ENCODE data around the gene ZMYM2.
A peak's percentile ranks its signal among the peaks of the same experiment; 100 is the strongest.

Gene ZMYM2

GRCh38 chr13:20105161-20105689, 146.7 kb downstream of the ZMYM2 start:
- H2AFZ ChIP-seq (ENCODE audit: low read length, unreplicated experiment) = no peak overlapping the region

GRCh38 chr13:20106742-20107141, 148.2 kb downstream of the ZMYM2 start:
- no peak overlapping the region for H3K27ac ChIP-seq (ENCODE audit: low read depth, low read length)
- peaks cover 17% of the 10 kb centered on the region for H3K27me3 ChIP-seq (ENCODE audit: insufficient read depth, low read length)

More at GRCh38 chr13:20105161-20105689, 146.7 kb downstream of the ZMYM2 start:
- Histone ChIP-seq H3K4me3 (ENCODE audit: low read depth, low read length) (no peak overlapping the region), H3K27ac (ENCODE audit: low read depth, low read length) (no peak overlapping the region), H3K27me3 (ENCODE audit: insufficient read depth, low read length) (peaks cover 24% of the 10 kb centered on the region), H3K4me1 (ENCODE audit: control insufficient read depth, insufficient read depth, low read length, unreplicated experiment) (no peaks in the 10 kb centered on the region), H3K79me2 (ENCODE audit: control insufficient read depth, insufficient read depth, low read length, unreplicated experiment) (no peaks in the 10 kb centered on the region), H3K36me3 (ENCODE audit: insufficient read depth, low read length) (no peaks in the 10 kb centered on the region)

GRCh38 chr13:20109037-20109436, 150.5 kb downstream of the ZMYM2 start:
- peaks cover 4% of the 10 kb centered on the region; the same call in 1 of the 2 replicates for H3K27me3 ChIP-seq (ENCODE audit: insufficient read depth, low read length)
- no peaks in the 10 kb centered on the region for H3K36me3 ChIP-seq (ENCODE audit: insufficient read depth, low read length)
- H3K4me3 ChIP-seq (ENCODE audit: low read depth, low read length) = no peak overlapping the region
- H3K27ac ChIP-seq (ENCODE audit: low read depth, low read length) = no peak overlapping the region
- H3K79me2 ChIP-seq (ENCODE audit: control insufficient read depth, insufficient read depth, low read length, unreplicated experiment) = no peaks in the 10 kb centered on the region
- H2AFZ ChIP-seq (ENCODE audit: low read length, unreplicated experiment) = no peak overlapping the region
- no peaks in the 10 kb centered on the region for H3K4me1 ChIP-seq (ENCODE audit: control insufficient read depth, insufficient read depth, low read length, unreplicated experiment)

More at GRCh38 chr13:20106742-20107141, 148.2 kb downstream of the ZMYM2 start:
- Histone ChIP-seq H3K36me3 (ENCODE audit: insufficient read depth, low read length) (no peaks in the 10 kb centered on the region), H2AFZ (ENCODE audit: low read length, unreplicated experiment) (no peak overlapping the region), H3K79me2 (ENCODE audit: control insufficient read depth, insufficient read depth, low read length, unreplicated experiment) (no peaks in the 10 kb centered on the region), H3K4me1 (ENCODE audit: control insufficient read depth, insufficient read depth, low read length, unreplicated experiment) (no peaks in the 10 kb centered on the region), H3K4me3 (ENCODE audit: low read depth, low read length) (no peak overlapping the region)

GRCh38 chr13:20114066-20114610, 155.6 kb downstream of the ZMYM2 start:
- Histone ChIP-seq H3K27me3 (ENCODE audit: insufficient read depth, low read length) (no peaks in the 10 kb centered on the region), H3K27ac (ENCODE audit: low read depth, low read length) (no peak overlapping the region), H3K4me1 (ENCODE audit: control insufficient read depth, insufficient read depth, low read length, unreplicated experiment) (peaks cover 5% of the 10 kb centered on the region), H3K36me3 (ENCODE audit: insufficient read depth, low read length) (no peaks in the 10 kb centered on the region), H3K4me3 (ENCODE audit: low read depth, low read length) (no peak overlapping the region), H2AFZ (ENCODE audit: low read length, unreplicated experiment) (no peak overlapping the region), H3K79me2 (ENCODE audit: control insufficient read depth, insufficient read depth, low read length, unreplicated experiment) (no peaks in the 10 kb centered on the region)

GRCh38 chr13:20116213-20116612, 157.7 kb downstream of the ZMYM2 start:
- H3K4me3 ChIP-seq (ENCODE audit: low read depth, low read length) = no peak overlapping the region
- no peak overlapping the region for H3K27ac ChIP-seq (ENCODE audit: low read depth, low read length)
- H3K27me3 ChIP-seq (ENCODE audit: insufficient read depth, low read length) = no peaks in the 10 kb centered on the region
- no peaks in the 10 kb centered on the region for H3K79me2 ChIP-seq (ENCODE audit: control insufficient read depth, insufficient read depth, low read length, unreplicated experiment)
- no peaks in the 10 kb centered on the region for H3K36me3 ChIP-seq (ENCODE audit: insufficient read depth, low read length)
- no peak overlapping the region for H2AFZ ChIP-seq (ENCODE audit: low read length, unreplicated experiment)
- peaks cover 5% of the 10 kb centered on the region for H3K4me1 ChIP-seq (ENCODE audit: control insufficient read depth, insufficient read depth, low read length, unreplicated experiment)

GRCh38 chr13:20118268-20119140, 160.0 kb downstream of the ZMYM2 start:
- Histone ChIP-seq H3K27me3 (ENCODE audit: insufficient read depth, low read length) (no peaks in the 10 kb centered on the region), H3K4me3 (ENCODE audit: low read depth, low read length) (peak overlapping the region; percentile 81), H3K36me3 (ENCODE audit: insufficient read depth, low read length) (no peaks in the 10 kb centered on the region), H3K79me2 (ENCODE audit: control insufficient read depth, insufficient read depth, low read length, unreplicated experiment) (no peaks in the 10 kb centered on the region), H2AFZ (ENCODE audit: low read length, unreplicated experiment) (peak overlapping the region; percentile 96), H3K4me1 (ENCODE audit: control insufficient read depth, insufficient read depth, low read length, unreplicated experiment) (peaks cover 5% of the 10 kb centered on the region), H3K27ac (ENCODE audit: low read depth, low read length) (peak overlapping the region; percentile 49; the same call in 1 of the 2 replicates)

- Histone ChIP-seq H3K36me3 (ENCODE audit: insufficient read depth, low read length) (no peaks in the 10 kb centered on the region), H3K79me2 (ENCODE audit: control insufficient read depth, insufficient read depth, low read length, unreplicated experiment) (no peaks in the 10 kb centered on the region), H3K4me1 (ENCODE audit: control insufficient read depth, insufficient read depth, low read length, unreplicated experiment) (peaks cover 13% of the 10 kb centered on the region), H3K4me3 (ENCODE audit: low read depth, low read length) (no peak overlapping the region), H3K27ac (ENCODE audit: low read depth, low read length) (no peak overlapping the region), H2AFZ (ENCODE audit: low read length, unreplicated experiment) (no peak overlapping the region), H3K27me3 (ENCODE audit: insufficient read depth, low read length) (no peaks in the 10 kb centered on the region)
Measured at GRCh38 chr13:20119960-20120359, 161.4 kb downstream of the ZMYM2 start.

GRCh38 chr13:20121159-20121525, 162.6 kb downstream of the ZMYM2 start:
- Histone ChIP-seq H3K36me3 (ENCODE audit: insufficient read depth, low read length) (no peaks in the 10 kb centered on the region), H3K4me3 (ENCODE audit: low read depth, low read length) (no peak overlapping the region), H2AFZ (ENCODE audit: low read length, unreplicated experiment) (no peak overlapping the region), H3K27me3 (ENCODE audit: insufficient read depth, low read length) (no peaks in the 10 kb centered on the region), H3K27ac (ENCODE audit: low read depth, low read length) (no peak overlapping the region), H3K79me2 (ENCODE audit: control insufficient read depth, insufficient read depth, low read length, unreplicated experiment) (no peaks in the 10 kb centered on the region), H3K4me1 (ENCODE audit: control insufficient read depth, insufficient read depth, low read length, unreplicated experiment) (peaks cover 22% of the 10 kb centered on the region)

GRCh38 chr13:20124303-20124702, 165.8 kb downstream of the ZMYM2 start:
- no peaks in the 10 kb centered on the region; the same call in none of the 2 replicates for H3K27me3 ChIP-seq (ENCODE audit: insufficient read depth, low read length)
- H3K79me2 ChIP-seq (ENCODE audit: control insufficient read depth, insufficient read depth, low read length, unreplicated experiment) = no peaks in the 10 kb centered on the region
- peak overlapping the region; percentile 41; the same call in 1 of the 2 replicates for H3K27ac ChIP-seq (ENCODE audit: low read depth, low read length)
- H2AFZ ChIP-seq (ENCODE audit: low read length, unreplicated experiment) = no peak overlapping the region
- peaks cover 22% of the 10 kb centered on the region for H3K4me1 ChIP-seq (ENCODE audit: control insufficient read depth, insufficient read depth, low read length, unreplicated experiment)
- H3K4me3 ChIP-seq (ENCODE audit: low read depth, low read length) = no peak overlapping the region
- H3K36me3 ChIP-seq (ENCODE audit: insufficient read depth, low read length) = no peaks in the 10 kb centered on the region

- peak overlapping the region; percentile 66 for H3K27ac ChIP-seq (ENCODE audit: low read depth, low read length)
- H3K79me2 ChIP-seq (ENCODE audit: control insufficient read depth, insufficient read depth, low read length, unreplicated experiment) = no peaks in the 10 kb centered on the region
- H3K4me1 ChIP-seq (ENCODE audit: control insufficient read depth, insufficient read depth, low read length, unreplicated experiment) = peaks cover 22% of the 10 kb centered on the region
- peaks cover 5% of the 10 kb centered on the region for H3K27me3 ChIP-seq (ENCODE audit: insufficient read depth, low read length)
- H3K4me3 ChIP-seq (ENCODE audit: low read depth, low read length) = peak overlapping the region; percentile 46; the same call in 1 of the 2 replicates
- no peaks in the 10 kb centered on the region for H3K36me3 ChIP-seq (ENCODE audit: insufficient read depth, low read length)
- H2AFZ ChIP-seq (ENCODE audit: low read length, unreplicated experiment) = peak overlapping the region; percentile 62
Measured at GRCh38 chr13:20125129-20125782, 166.7 kb downstream of the ZMYM2 start.

Data from ACC112 (cell line).